ENCODE results near the gene OGFR. TPM values are rescaled to one million over a fixed set of nuclear protein-coding genes. Genes with fewer than 3 reads are reported as not detected.
"Not testable (repeated sequence)": the region's sequence is repeated elsewhere in the genome, so short reads cannot be mapped to it uniquely, and the experiment has no call there.

OGFR gene
- total RNA-seq, 6 experiments from 2014 or later = 37.8 to 42.2 (median 39.0) TPM

DNA sequence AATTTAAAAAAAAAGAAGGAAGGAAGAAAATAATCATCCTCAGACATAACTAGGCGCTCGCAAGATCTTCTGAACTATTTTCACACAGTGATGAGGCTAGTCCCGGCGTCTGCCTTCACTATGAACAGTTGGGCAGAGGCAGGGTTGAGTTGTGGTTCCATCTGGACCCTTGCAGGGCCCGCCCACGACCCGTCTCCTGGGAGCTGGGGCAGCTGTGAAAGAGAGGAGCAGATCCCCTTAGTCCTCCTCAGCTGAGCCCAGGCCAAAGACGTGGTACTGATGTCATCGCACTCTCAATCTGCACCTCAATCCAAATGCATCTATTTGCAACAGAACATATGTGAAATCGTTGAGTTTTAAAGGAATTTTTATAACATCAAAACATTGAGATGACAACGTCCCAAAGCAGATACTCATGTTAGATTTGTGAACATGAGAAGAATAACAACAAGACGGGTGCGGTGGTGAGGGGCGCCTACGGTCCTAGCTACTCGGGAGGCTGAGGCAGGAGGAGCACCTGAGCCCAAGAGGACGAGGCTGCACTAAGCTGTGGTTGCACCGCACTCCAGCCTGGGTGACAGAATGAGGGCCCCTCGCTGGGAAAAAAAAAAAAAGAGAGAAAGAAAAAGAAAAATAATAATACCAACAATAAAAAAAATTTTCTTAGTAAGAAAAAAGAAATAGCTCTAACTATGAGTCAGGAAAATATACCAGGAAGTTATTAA lies 41.7 kb downstream of the OGFR start:
- Mint-ChIP-seq H3K4me1 (ENCODE audit: low read depth) (peaks cover 7% of the 10 kb centered on the region), H3K27ac (no peak overlapping the region), H3K9me3 (no peaks in the 10 kb centered on the region), H3K36me3 (ENCODE audit: low read depth) (peaks cover 31% of the 10 kb centered on the region), H3K27me3 (ENCODE audit: insufficient read depth) (no peaks in the 10 kb centered on the region), H3K4me3 (no peak overlapping the region)
- no peak for DNase-seq
- no peak for TF ChIP-seq CTCF (IDR thresholded peaks at IDR 0.05)

- H3K4me3 Mint-ChIP-seq; H3K27ac Mint-ChIP-seq; H3K9me3 Mint-ChIP-seq; DNase-seq; H3K27me3 Mint-ChIP-seq (ENCODE audit: insufficient read depth); H3K4me1 Mint-ChIP-seq (ENCODE audit: low read depth): not testable (repeated sequence)
- H3K36me3 Mint-ChIP-seq (ENCODE audit: low read depth) = peaks cover 38% of the 10 kb centered on the region
Measured at GRCh38 chr20:62848917-62849316, 44.3 kb downstream of the OGFR start.

- no peaks in the 10 kb centered on the region for H3K27me3 Mint-ChIP-seq (ENCODE audit: insufficient read depth)
- no peak overlapping the region for H3K27ac Mint-ChIP-seq
- H3K36me3 Mint-ChIP-seq (ENCODE audit: low read depth) = peaks cover 38% of the 10 kb centered on the region
- no peaks in the 10 kb centered on the region for H3K4me1 Mint-ChIP-seq (ENCODE audit: low read depth)
- H3K9me3 Mint-ChIP-seq = no peaks in the 10 kb centered on the region
- no peak for DNase-seq
- TF ChIP-seq CTCF (IDR thresholded peaks at IDR 0.05) = no peak
- H3K4me3 Mint-ChIP-seq = no peak overlapping the region
Measured at GRCh38 chr20:62849431-62849830, 44.8 kb downstream of the OGFR start.

DNA sequence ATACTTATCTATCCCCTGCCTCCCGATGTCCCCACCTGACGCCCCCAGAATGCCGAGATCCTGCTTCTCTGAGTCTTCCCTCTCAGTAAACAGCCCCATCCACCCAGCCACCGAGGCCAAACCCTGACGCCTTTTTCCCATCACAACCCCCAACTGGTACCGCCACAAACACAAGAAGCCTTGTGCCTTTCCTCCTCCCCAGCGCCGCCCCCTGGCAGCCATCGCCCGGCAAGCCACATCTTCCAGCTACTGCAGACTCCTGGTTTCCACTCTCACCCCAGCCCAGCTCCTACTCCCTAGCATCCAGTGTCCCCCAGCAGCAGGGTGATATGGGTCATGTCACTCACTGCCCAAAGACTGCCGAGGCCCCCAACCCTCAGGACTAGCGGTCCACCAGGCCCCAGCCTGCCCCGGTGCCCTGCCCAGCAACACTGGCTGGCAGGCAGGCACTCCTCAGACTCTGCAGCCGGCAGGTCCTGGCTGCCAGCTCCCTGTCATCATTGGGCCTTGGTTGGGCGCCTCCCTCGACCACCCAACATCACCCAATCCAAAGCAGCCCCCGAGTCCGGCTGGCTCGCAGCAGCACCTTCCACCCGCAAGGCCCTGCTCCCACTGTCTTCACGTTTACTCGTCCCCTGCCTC lies 45.8 kb downstream of the OGFR start:
- Mint-ChIP-seq H3K4me3 (no peak overlapping the region), H3K4me1 (ENCODE audit: low read depth) (no peaks in the 10 kb centered on the region), H3K27me3 (ENCODE audit: insufficient read depth) (no peaks in the 10 kb centered on the region), H3K27ac (no peak overlapping the region), H3K9me3 (no peaks in the 10 kb centered on the region), H3K36me3 (ENCODE audit: low read depth) (peaks cover 36% of the 10 kb centered on the region)
- no peak for DNase-seq
- TF ChIP-seq CTCF (IDR thresholded peaks at IDR 0.05) = no peak

DNA sequence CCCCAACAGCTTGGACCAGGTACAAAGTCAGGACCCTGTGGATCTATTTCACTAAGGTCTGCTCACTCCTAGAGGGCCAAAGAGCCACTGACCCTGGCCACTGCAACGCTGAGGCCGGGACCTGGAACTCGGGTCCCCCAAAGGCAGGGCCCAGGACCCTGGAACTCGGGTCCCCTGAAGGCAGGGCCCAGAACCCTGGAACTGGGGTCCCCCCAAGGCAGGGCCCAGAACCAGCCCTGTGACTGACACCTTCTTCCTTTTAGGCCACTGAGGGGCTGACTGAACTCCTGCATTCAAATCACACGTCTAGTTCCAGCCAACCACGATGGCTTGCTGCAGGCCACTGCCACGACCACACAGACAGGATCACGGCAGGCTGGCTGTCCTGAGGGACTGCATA lies 47.6 kb downstream of the OGFR start:
- H3K4me3 Mint-ChIP-seq = no peak overlapping the region
- no peaks in the 10 kb centered on the region for H3K9me3 Mint-ChIP-seq
- H3K27ac Mint-ChIP-seq = no peak overlapping the region

More for the DNA sequence above, 47.6 kb downstream of the OGFR start:
- H3K27me3 Mint-ChIP-seq (ENCODE audit: insufficient read depth) = no peaks in the 10 kb centered on the region
- no peaks in the 10 kb centered on the region for H3K4me1 Mint-ChIP-seq (ENCODE audit: low read depth)
- TF ChIP-seq CTCF (IDR thresholded peaks at IDR 0.05) = no peak
- peaks cover 30% of the 10 kb centered on the region for H3K36me3 Mint-ChIP-seq (ENCODE audit: low read depth)
- DNase-seq = no peak
